ENCODE measurements around the gene CENPK. TPM values are rescaled to one million over a fixed set of nuclear protein-coding genes. Genes with fewer than 3 reads are reported as not detected.

Gene CENPK
- total RNA-seq, 1 experiment from 2014 or later: 46.0 TPM

- no peaks in the 10 kb centered on the region for H3K4me1 Mint-ChIP-seq
- WGBS (ENCODE audit: extremely low coverage, insufficient read length, low lambda C conversion rate): no CpG with 5 or more reads among the region's 5 CpGs
Observed at GRCh38 chr5:65546141-65546540, 16.8 kb downstream of the CENPK start.

More at GRCh38 chr5:65546141-65546540, 16.8 kb downstream of the CENPK start:
- H2AFZ ChIP-seq (ENCODE audit: low read length): no peak overlapping the region
- H2BK20ac ChIP-seq (ENCODE audit: low read depth, low read length, poor library complexity, severe bottlenecking): no peak overlapping the region
- Mint-ChIP-seq H3K27ac (no peak overlapping the region), H3K27me3 (ENCODE audit: low read depth) (no peaks in the 10 kb centered on the region), H3K4me3 (no peak overlapping the region), H3K36me3 (ENCODE audit: insufficient read depth in 1 of 3, low read depth in 3 of 3) (peaks cover 44 to 85% (median 77%) of the 10 kb centered on the region in 3 experiments), H3K9me3 (no peaks in the 10 kb centered on the region)
- no peak overlapping the region for H2BK5ac ChIP-seq (ENCODE audit: insufficient read length, low read length)
- H3K4me2 ChIP-seq (ENCODE audit: insufficient read depth, insufficient read length, low read length): no peak overlapping the region
- H2BK15ac ChIP-seq (ENCODE audit: low read depth, low read length): no peak overlapping the region
- H3K23me2 ChIP-seq (ENCODE audit: insufficient read length, low read depth, low read length, poor library complexity, severe bottlenecking): no peaks in the 10 kb centered on the region
- H2AK5ac ChIP-seq (ENCODE audit: insufficient read length, low read length): no peak overlapping the region
- no peaks in the 10 kb centered on the region for H3K79me2 ChIP-seq (ENCODE audit: insufficient read depth, low read length)
- DNase-seq: no peak
- H3K9ac ChIP-seq (ENCODE audit: extremely low read depth, insufficient read length, low read length): no peak overlapping the region
- no peaks in the 10 kb centered on the region for H4K20me1 ChIP-seq (ENCODE audit: control insufficient read depth, insufficient read depth, insufficient read length)
- no peak overlapping the region for H3K14ac ChIP-seq (ENCODE audit: insufficient read depth, low read length)
- no peak overlapping the region for H3K4ac ChIP-seq (ENCODE audit: low read depth, low read length)
- H3K27me3 ChIP-seq (ENCODE audit: insufficient read depth, low read length): no peaks in the 10 kb centered on the region
- H3K79me1 ChIP-seq (ENCODE audit: insufficient read depth, low read depth, low read length, poor library complexity, severe bottlenecking): no peaks in the 10 kb centered on the region
- no peak overlapping the region for H3K23ac ChIP-seq (ENCODE audit: insufficient read length, low read depth, low read length)
- H3K9me3 ChIP-seq (ENCODE audit: control insufficient read depth, low read depth, low read length): no peaks in the 10 kb centered on the region
- no peak overlapping the region for H4K91ac ChIP-seq (ENCODE audit: insufficient read length, low read depth, low read length)
- no peak overlapping the region for H2BK12ac ChIP-seq (ENCODE audit: insufficient read length, low read depth, low read length)
- no peak overlapping the region for H4K5ac ChIP-seq (ENCODE audit: insufficient read length, low read depth, low read length)
- no peak for TF ChIP-seq CTCF (conservative IDR thresholded peaks at IDR 0.05)
- no peaks in the 10 kb centered on the region for H3K4me1 ChIP-seq (ENCODE audit: insufficient read depth, low read length)
- H4K8ac ChIP-seq (replicated peaks; ENCODE audit: insufficient read length, low read depth, low read length): no peak overlapping the region
- no peak overlapping the region for H3K56ac ChIP-seq (ENCODE audit: insufficient read length, low read depth, low read length)
- H2BK120ac ChIP-seq (ENCODE audit: low read depth, low read length, poor library complexity, severe bottlenecking): no peak overlapping the region
- no peak overlapping the region for H3K18ac ChIP-seq (ENCODE audit: insufficient read length, low read depth, low read length)
- no peak overlapping the region for H3T11ph ChIP-seq (ENCODE audit: low read length)
- no peak overlapping the region for H3K27ac ChIP-seq (ENCODE audit: insufficient read length, low read depth, low read length)
